Endodermal cell (in vitro differentiated cells): ENCODE measurements around the gene BNC1. TPM values are rescaled to one million over a fixed set of nuclear protein-coding genes. Genes with fewer than 3 reads are reported as not detected.

ENCODE experiments used
- DNase-seq: peaks from one replicate; pipeline ENCODE4 v3.0.0-alpha.2; 2017
- H3K27ac ChIP-seq: 2 replicates; pipeline ENCODE4 v1.5.1; 2013; ENCODE audit warnings: mild to moderate bottlenecking, low read depth, low read length, moderate library complexity
- H3K27me3 ChIP-seq: 2 replicates; pipeline ENCODE4 v1.6.1; 2013; ENCODE audit warnings: mild to moderate bottlenecking, low read length, moderate library complexity; ENCODE audit not compliant: insufficient read depth, control insufficient read depth, poor library complexity, severe bottlenecking
- H3K36me3 ChIP-seq: 2 replicates; pipeline ENCODE4 v1.7.0; 2013; ENCODE audit warnings: mild to moderate bottlenecking, low read length, moderate library complexity; ENCODE audit not compliant: control insufficient read depth, insufficient read depth
- H3K4me1 ChIP-seq: one replicate; pipeline ENCODE4 v1.7.0; 2013; ENCODE audit warnings: low read length; ENCODE audit not compliant: control insufficient read depth, insufficient read depth
- H3K4me3 ChIP-seq: 2 replicates; pipeline ENCODE4 v1.5.1; 2013; ENCODE audit warnings: mild to moderate bottlenecking, low read length, moderate library complexity
- H3K9ac ChIP-seq: 2 replicates; pipeline ENCODE4 v1.6.1; 2013; ENCODE audit warnings: mild to moderate bottlenecking, low read length, moderate library complexity; ENCODE audit not compliant: poor library complexity, severe bottlenecking; ENCODE audit errors: extremely low read depth
- H3K9me3 ChIP-seq: 2 replicates; pipeline ENCODE4 v1.6.1; 2013; ENCODE audit warnings: mild to moderate bottlenecking, low read length, moderate library complexity; ENCODE audit not compliant: control insufficient read depth
- H3K27ac Mint-ChIP-seq: 2 replicates; pipeline ENCODE4 v1.8.0; 2020; ENCODE audit warnings: mixed read lengths
- H3K27me3 Mint-ChIP-seq: 2 replicates; pipeline ENCODE4 v1.8.0; 2021; ENCODE audit warnings: mild to moderate bottlenecking, mixed read lengths; ENCODE audit not compliant: insufficient read depth
- H3K36me3 Mint-ChIP-seq: 2 replicates; pipeline ENCODE4 v1.8.0; 2020; ENCODE audit warnings: low read depth, mixed read lengths
- H3K4me1 Mint-ChIP-seq: 2 replicates; pipeline ENCODE4 v1.8.0; 2020; ENCODE audit warnings: mixed read lengths
- H3K4me3 Mint-ChIP-seq: 2 replicates; pipeline ENCODE4 v1.8.0; 2020; ENCODE audit warnings: mild to moderate bottlenecking, moderate library complexity, mixed read lengths
- H3K9me3 Mint-ChIP-seq: 2 replicates; pipeline ENCODE4 v1.8.0; 2020; ENCODE audit warnings: mild to moderate bottlenecking, mixed read lengths
- CTCF ChIP-seq: fragments of 200-600 bp; sonication (generic); conservative IDR thresholded peaks from 2 replicates; pipeline ENCODE4 v1.5.0; 2021; ENCODE audit warnings: antibody characterized with exemption, mild to moderate bottlenecking
- WGBS, 2 experiments: methylation state at CpG; one replicate each; pipeline versions ENCODE4 v1.1.5 to v1.1.7; 2013; ENCODE audit warnings: missing lambda C conversion rate in 2 of 2, mixed read lengths in 1 of 2; ENCODE audit not compliant: insufficient coverage in 1 of 2, insufficient read length in 1 of 2; 5-methylcytosine and 5-hydroxymethylcytosine counted together
- total RNA-seq, 2 donors: library from RNA; stranded (reverse); fragmentation: NEBNext Ultra II Directional in 1 of 2; extraction: Animal tissue kit (Norgen Biotek cat#: 25700) in 1 of 2; gene quantifications; 2 replicates in 1 of 2; 3 replicates in 1 of 2; pipeline ENCODE4 v1.2.1, GENCODE V29; 2021

BNC1 gene
- total RNA-seq, 2 donors from 2014 or later, result not detected

DNA sequence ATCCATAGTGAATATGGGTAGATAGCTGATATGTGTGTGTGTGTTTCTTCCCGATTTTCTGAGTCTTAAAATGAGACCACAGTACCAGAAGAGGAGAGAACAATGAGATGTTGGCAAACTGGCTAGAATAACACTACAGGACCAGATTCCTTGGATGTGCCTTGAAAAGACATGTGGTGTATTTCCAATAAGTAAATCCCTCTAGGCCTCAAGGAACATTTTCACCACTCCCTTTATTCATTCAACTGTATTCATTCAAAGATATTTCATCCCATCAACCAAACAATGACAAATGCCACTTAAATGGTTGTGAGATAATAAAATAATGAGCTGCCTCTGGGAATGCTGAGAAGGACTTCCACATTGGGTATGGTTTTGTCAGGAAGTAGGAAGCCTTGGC, 8.7 kb upstream of the BNC1 start:
- WGBS, 2 experiments, result 86 to 88% methylated on average over 1 of the region's 1 CpG
- no peak for DNase-seq
- Histone ChIP-seq H3K4me1 (peaks cover 4% of the 10 kb centered on the region), H3K9ac (no peak overlapping the region), H3K27me3 (no peaks in the 10 kb centered on the region), H3K9me3 (no peaks in the 10 kb centered on the region), H3K36me3 (no peaks in the 10 kb centered on the region), H3K27ac (no peak overlapping the region), H3K4me3 (no peak overlapping the region)
- Mint-ChIP-seq H3K36me3 (no peaks in the 10 kb centered on the region), H3K9me3 (peaks cover 3% of the 10 kb centered on the region), H3K27ac (no peak overlapping the region), H3K4me3 (no peak overlapping the region), H3K27me3 (peaks cover 25% of the 10 kb centered on the region), H3K4me1 (peaks cover 5% of the 10 kb centered on the region)
- TF ChIP-seq CTCF, result no peak

DNA sequence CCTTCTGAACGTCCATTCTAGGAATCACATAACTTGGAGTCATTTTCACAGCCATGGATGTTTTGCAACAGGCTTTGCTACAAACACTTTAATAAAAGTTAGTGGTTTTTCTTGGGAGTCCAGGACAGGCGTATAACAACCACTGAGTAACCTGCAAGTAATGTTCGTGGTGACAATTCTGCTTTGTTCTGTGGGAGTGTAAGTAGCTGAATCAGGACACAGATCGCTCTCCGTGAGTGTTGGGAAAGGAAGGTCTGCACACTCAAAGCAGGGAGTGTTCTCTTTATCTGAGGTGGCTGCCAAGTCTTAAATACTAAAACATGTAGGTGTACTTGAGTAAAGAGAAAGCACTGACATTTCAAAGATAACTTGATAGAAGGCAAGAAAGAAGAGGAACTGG, 7.9 kb upstream of the BNC1 start:
- Mint-ChIP-seq H3K27me3 (peaks cover 31% of the 10 kb centered on the region), H3K27ac (no peak overlapping the region), H3K4me3 (no peak overlapping the region), H3K36me3 (no peaks in the 10 kb centered on the region), H3K4me1 (peaks cover 5% of the 10 kb centered on the region), H3K9me3 (peaks cover 3% of the 10 kb centered on the region)
- Histone ChIP-seq H3K4me1 (peaks cover 4% of the 10 kb centered on the region), H3K9ac (no peak overlapping the region), H3K27me3 (peaks cover 2% of the 10 kb centered on the region), H3K9me3 (no peaks in the 10 kb centered on the region), H3K27ac (no peak overlapping the region), H3K4me3 (no peak overlapping the region), H3K36me3 (no peaks in the 10 kb centered on the region)
- no peak for TF ChIP-seq CTCF
- WGBS, 2 experiments, result 86 to 87% methylated on average over 5 of the region's 5 CpGs
- DNase-seq, result no peak

DNA sequence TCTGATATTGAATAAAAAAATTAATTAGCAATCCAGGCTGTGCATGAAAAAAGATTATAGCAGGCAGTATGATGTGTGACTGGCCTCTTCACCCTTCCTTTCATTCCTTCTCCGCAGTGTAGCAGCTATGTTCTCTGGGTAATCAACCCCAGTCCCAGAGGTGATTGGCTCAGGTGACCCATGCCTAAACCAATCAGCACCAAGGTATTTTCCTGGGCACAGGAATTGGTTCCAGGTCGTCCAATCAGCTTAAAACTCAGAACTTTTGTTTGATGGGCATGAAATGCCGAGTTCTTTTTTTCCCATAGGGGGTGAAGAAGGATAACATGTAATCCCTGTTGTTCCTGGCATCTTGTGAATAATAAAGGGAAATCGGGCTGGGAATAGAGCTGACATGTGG, 5.8 kb upstream of the BNC1 start:
- Mint-ChIP-seq H3K4me1 (peaks cover 3% of the 10 kb centered on the region), H3K36me3 (no peaks in the 10 kb centered on the region), H3K9me3 (peaks cover 3% of the 10 kb centered on the region), H3K27me3 (peaks cover 52% of the 10 kb centered on the region), H3K27ac (no peak overlapping the region), H3K4me3 (no peak overlapping the region)
- Histone ChIP-seq H3K9ac (no peak overlapping the region), H3K36me3 (no peaks in the 10 kb centered on the region), H3K4me1 (peaks cover 4% of the 10 kb centered on the region), H3K27me3 (peaks cover 22% of the 10 kb centered on the region), H3K27ac (no peak overlapping the region), H3K4me3 (no peak overlapping the region), H3K9me3 (no peaks in the 10 kb centered on the region)
- no peak for DNase-seq
- no peak for TF ChIP-seq CTCF
- 77 to 88% methylated on average over 2 to 4 of the region's 4 CpGs for WGBS, 2 experiments
